GM21381 (cell line): Measurements from ENCODE around the gene PTPRN2.

Source experiments
- ATAC-seq: cut with Tn5 transposase; IDR thresholded peaks from one replicate; pipeline ENCODE4 v1.9.1; 2021; ENCODE audit warnings: mild to moderate bottlenecking, moderate library complexity; ENCODE audit not compliant: unreplicated experiment

Gene PTPRN2

GRCh38 chr7:157827045-157827862 lies 760.4 kb downstream of the PTPRN2 start:
- no peak for ATAC-seq

GRCh38 chr7:157826566-157826965 lies 761.1 kb downstream of the PTPRN2 start:
- no peak for ATAC-seq

- ATAC-seq, result no peak
These were observed 762.3 kb downstream of the PTPRN2 start for GRCh38 chr7:157825325-157825724.

- ATAC-seq, result no peak
These were observed 762.9 kb downstream of the PTPRN2 start for GRCh38 chr7:157824819-157825121.

- ATAC-seq, result no peak
These were observed 763.4 kb downstream of the PTPRN2 start for GRCh38 chr7:157824011-157824818.

- ATAC-seq, result no peak
These were observed 765.0 kb downstream of the PTPRN2 start for GRCh38 chr7:157822688-157823031.

GRCh38 chr7:157821959-157822687 lies 765.5 kb downstream of the PTPRN2 start:
- no peak for ATAC-seq

- ATAC-seq, result no peak
These were observed 766.8 kb downstream of the PTPRN2 start for GRCh38 chr7:157820796-157821195.

- ATAC-seq, result no peak
These were observed 768.2 kb downstream of the PTPRN2 start for GRCh38 chr7:157819455-157819807.

GRCh38 chr7:157818701-157819454 lies 768.7 kb downstream of the PTPRN2 start:
- ATAC-seq, result no peak

- ATAC-seq, result no peak
These were observed 769.5 kb downstream of the PTPRN2 start for GRCh38 chr7:157817944-157818700.

- no peak for ATAC-seq
These were observed 770.2 kb downstream of the PTPRN2 start for GRCh38 chr7:157817433-157817832.

- no peak for ATAC-seq
These were observed 770.9 kb downstream of the PTPRN2 start for GRCh38 chr7:157816526-157817250.

GRCh38 chr7:157816086-157816485 lies 771.5 kb downstream of the PTPRN2 start:
- no peak for ATAC-seq

GRCh38 chr7:157815706-157816022 lies 772.0 kb downstream of the PTPRN2 start:
- ATAC-seq, result no peak

- ATAC-seq, result no peak
These were observed 772.5 kb downstream of the PTPRN2 start for GRCh38 chr7:157814931-157815705.

GRCh38 chr7:157813741-157814661 lies 773.6 kb downstream of the PTPRN2 start:
- no peak for ATAC-seq

- no peak for ATAC-seq
These were observed 774.6 kb downstream of the PTPRN2 start for GRCh38 chr7:157813053-157813452.
